Measurements from ENCODE around the gene VPS37C.
"Not testable (repeated sequence)": the region's sequence is repeated elsewhere in the genome, so short reads cannot be mapped to it uniquely, and the experiment has no call there.

VPS37C gene

GRCh38 chr11:61176446-61176845, 15.2 kb upstream of the VPS37C start:
- FAIRE-seq (no peak), DNase-seq (ENCODE audit: low spot score) (no peak)

- FAIRE-seq = no peak
- no peak for DNase-seq (ENCODE audit: low spot score)
Observed at GRCh38 chr11:61174949-61175348, 13.7 kb upstream of the VPS37C start.

- DNase-seq (ENCODE audit: low spot score) (no peak), FAIRE-seq (no peak)
Observed at GRCh38 chr11:61174273-61174672, 13.0 kb upstream of the VPS37C start.

GRCh38 chr11:61173456-61173855, 12.2 kb upstream of the VPS37C start:
- FAIRE-seq (no peak), DNase-seq (ENCODE audit: low spot score) (no peak)

GRCh38 chr11:61172888-61173287, 11.7 kb upstream of the VPS37C start:
- FAIRE-seq = no peak
- DNase-seq (ENCODE audit: low spot score) = no peak

GRCh38 chr11:61172356-61172755, 11.1 kb upstream of the VPS37C start:
- no peak for FAIRE-seq
- DNase-seq (ENCODE audit: low spot score) = no peak

GRCh38 chr11:61171907-61172306, 10.7 kb upstream of the VPS37C start:
- no peak for FAIRE-seq

GRCh38 chr11:61170566-61170965, 9.3 kb upstream of the VPS37C start:
- no peak for FAIRE-seq
- DNase-seq (ENCODE audit: low spot score) = no peak

More at GRCh38 chr11:61171907-61172306, 10.7 kb upstream of the VPS37C start:
- DNase-seq (ENCODE audit: low spot score) = no peak

GRCh38 chr11:61168800-61169199, 7.6 kb upstream of the VPS37C start:
- FAIRE-seq (no peak), DNase-seq (ENCODE audit: low spot score) (no peak)

- DNase-seq (ENCODE audit: low spot score) (no peak), FAIRE-seq (no peak)
Observed at GRCh38 chr11:61168042-61168688, 6.9 kb upstream of the VPS37C start.

GRCh38 chr11:61166331-61166730, 5.1 kb upstream of the VPS37C start:
- not testable (repeated sequence) for DNase-seq (ENCODE audit: low spot score); FAIRE-seq

- not testable (repeated sequence) for DNase-seq (ENCODE audit: low spot score); FAIRE-seq
Observed at GRCh38 chr11:61165785-61166184, 4.6 kb upstream of the VPS37C start.

GRCh38 chr11:61164606-61165424, 3.6 kb upstream of the VPS37C start:
- FAIRE-seq (no peak), DNase-seq (ENCODE audit: low spot score) (no peak)

- no peak for FAIRE-seq
- DNase-seq (ENCODE audit: low spot score) = no peak
Observed at GRCh38 chr11:61163714-61164605, 2.7 kb upstream of the VPS37C start.

GRCh38 chr11:61163021-61163420, 1.8 kb upstream of the VPS37C start:
- DNase-seq (ENCODE audit: low spot score) (no peak), FAIRE-seq (no peak)

GRCh38 chr11:61162092-61162941, 1.1 kb upstream of the VPS37C start:
- FAIRE-seq (no peak), DNase-seq (ENCODE audit: low spot score) (peak; percentile 22)

GRCh38 chr11:61160487-61161189, 588 bp downstream of the VPS37C start:
- FAIRE-seq (no peak), DNase-seq (ENCODE audit: low spot score) (no peak)

GRCh38 chr11:61158691-61159381, 2.4 kb downstream of the VPS37C start:
- FAIRE-seq = no peak
- peak; percentile 20 for DNase-seq (ENCODE audit: low spot score)

- DNase-seq (ENCODE audit: low spot score) (no peak), FAIRE-seq (no peak)
Observed at GRCh38 chr11:61157743-61158142, 3.5 kb downstream of the VPS37C start.

- FAIRE-seq (no peak), DNase-seq (ENCODE audit: low spot score) (no peak)
Observed at GRCh38 chr11:61155741-61156140, 5.5 kb downstream of the VPS37C start.

Measured in RCC 7860 (cell line).